ENCODE results near the gene GPX3.

- peak in 1 of 3 donors; percentile 42 for TF ChIP-seq POLR2AphosphoS5 (IDR thresholded peaks at IDR 0.05)
- no peak for TF ChIP-seq CTCF (IDR thresholded peaks at IDR 0.05 in 8 of 11, conservative IDR thresholded peaks at IDR 0.05 in 3 of 11)
Observed at GRCh38 chr5:151067632-151068432, 47.4 kb downstream of the GPX3 start.

All from spleen (tissue), 7 donors.